ENCODE data around the gene GPRASP3.
A peak's percentile ranks its signal among the peaks of the same experiment; 100 is the strongest.
"Not testable (repeated sequence)": the region's sequence is repeated elsewhere in the genome, so short reads cannot be mapped to it uniquely, and the experiment has no call there.

The GPRASP3 gene, protein sequence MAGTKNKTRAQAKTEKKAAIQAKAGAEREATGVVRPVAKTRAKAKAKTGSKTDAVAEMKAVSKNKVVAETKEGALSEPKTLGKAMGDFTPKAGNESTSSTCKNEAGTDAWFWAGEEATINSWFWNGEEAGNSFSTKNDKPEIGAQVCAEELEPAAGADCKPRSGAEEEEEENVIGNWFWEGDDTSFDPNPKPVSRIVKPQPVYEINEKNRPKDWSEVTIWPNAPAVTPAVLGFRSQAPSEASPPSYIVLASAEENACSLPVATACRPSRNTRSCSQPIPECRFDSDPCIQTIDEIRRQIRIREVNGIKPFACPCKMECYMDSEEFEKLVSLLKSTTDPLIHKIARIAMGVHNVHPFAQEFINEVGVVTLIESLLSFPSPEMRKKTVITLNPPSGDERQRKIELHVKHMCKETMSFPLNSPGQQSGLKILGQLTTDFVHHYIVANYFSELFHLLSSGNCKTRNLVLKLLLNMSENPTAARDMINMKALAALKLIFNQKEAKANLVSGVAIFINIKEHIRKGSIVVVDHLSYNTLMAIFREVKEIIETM

DNA sequence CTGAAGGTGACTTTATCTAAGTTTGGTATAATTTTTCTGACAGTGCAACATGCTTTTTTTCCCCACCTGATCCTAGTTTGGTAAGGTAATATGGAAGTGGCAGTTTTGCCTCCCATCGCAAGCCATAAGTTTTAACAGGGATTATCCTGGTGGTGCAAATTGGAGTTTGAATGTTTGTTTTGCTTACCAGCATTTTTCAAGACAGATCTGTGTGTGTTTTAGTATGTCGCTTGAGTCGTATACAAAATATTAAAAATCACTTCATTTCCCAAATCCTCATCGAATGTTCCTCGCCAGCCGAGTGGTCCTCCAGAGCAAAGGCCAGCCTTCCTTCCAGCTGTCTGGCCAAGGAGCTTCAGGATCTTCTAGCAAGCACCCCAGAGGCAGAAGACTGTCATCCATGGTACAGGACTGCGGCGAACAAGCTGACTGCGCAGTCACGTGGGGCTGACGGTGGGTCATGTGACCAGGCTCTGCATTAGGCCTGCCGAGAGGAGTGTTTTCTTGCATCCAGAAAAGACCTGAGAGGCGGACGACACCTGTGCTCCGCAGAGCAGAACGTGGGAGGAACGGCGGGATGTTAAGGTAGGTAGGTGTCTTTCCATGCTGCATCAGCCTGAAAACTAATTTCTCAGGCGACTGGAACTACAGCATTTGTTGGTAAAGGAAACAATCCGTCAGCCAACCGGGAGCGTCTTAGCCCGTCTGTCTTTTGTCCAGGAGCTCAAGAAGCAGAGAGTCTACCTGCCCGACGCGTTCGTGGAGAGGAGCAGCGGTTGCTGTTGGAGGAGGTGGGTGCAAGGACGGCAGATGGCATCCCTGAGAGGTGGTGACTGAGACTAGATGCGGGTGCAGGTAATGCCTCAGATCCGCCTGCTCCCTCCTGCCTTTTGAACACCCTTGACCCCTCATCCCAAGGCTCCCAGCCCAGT is at the start of gene GPRASP3:
Gene GPRASP3, plus strand, starts transcription at position 507 of the 932 bp plus-strand sequence. CDS start 28,253 bp downstream, outside the sequence.
- DNase-seq (ENCODE audit: low spot score) = peak; percentile 85

DNA sequence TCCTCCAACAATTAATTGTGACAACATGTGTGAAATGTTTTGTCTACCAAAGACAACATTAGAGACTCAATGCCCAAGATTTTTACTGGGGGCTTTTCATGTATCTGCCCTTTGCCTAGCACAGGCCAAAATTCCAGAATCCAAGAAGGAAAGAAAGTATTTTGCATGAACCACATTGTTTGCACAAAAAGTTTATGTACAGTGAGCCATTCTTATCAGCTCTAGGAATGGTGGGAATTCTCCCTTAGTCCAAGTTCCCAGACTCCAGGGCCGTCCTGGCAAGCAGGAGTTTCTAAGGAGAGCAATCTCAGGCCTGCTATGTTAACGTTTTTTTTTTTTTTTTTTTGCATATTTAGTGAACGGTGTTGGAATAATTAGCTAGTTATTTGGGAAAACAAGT is 47.7 kb upstream of the GPRASP3 start:
- no peak for DNase-seq (ENCODE audit: low spot score)

DNA sequence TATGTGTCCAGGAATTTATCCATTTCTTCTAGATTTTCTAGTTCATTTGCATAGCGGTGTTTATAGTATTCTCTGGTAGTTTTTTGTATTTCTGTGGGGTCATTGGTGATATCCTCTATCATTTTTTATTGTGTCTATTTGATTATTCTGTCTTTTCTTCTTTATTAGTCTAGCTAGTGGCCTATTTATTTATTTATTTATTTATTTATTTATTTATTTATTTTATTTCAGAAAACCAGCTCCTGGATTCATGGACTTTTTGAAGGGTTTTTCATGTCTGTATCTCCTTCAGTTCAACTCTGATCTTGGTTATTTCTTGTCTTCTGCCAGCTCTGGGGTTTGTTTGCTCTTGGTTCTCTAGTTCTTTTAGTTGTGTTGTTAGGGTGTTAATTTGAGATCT is 43.1 kb upstream of the GPRASP3 start:
- not testable (repeated sequence) for DNase-seq (ENCODE audit: low spot score)

DNA sequence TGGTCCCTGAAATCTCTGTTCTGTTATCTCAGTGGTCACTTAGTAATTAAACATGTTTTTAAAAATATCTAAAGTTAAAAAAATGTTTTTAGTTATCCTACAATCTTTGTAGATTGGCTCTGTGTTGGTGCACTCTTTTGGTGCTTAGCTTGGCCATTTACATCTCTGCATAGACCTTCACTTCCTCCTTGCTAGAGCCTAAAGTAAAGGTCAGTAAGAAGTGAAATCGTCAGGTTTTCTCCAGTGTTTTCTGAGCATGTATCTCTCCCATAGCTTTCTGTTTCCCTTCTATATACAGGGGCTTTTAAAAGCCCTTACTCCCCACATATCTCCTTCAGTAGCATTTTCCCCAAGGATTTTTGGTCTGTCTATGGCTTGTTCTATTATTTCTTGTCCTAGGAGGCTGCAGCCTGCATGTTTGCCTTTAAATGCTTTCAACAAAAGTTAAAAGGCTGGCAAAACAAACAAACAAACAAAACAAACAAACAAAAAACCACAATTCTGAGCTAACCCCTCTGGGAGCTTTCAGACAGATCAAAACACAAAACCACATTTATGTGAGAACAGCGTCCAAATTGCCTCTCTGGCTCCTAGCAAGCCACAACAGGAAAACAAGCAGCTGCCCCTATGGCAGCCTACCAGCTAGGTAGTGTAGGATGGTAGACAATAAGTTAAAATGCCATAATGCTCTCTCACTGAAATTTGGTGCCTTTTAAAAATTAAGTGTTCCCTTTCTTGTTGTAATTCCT is 35.6 kb upstream of the GPRASP3 start:
- peak; percentile 19 for DNase-seq (ENCODE audit: low spot score)

DNA sequence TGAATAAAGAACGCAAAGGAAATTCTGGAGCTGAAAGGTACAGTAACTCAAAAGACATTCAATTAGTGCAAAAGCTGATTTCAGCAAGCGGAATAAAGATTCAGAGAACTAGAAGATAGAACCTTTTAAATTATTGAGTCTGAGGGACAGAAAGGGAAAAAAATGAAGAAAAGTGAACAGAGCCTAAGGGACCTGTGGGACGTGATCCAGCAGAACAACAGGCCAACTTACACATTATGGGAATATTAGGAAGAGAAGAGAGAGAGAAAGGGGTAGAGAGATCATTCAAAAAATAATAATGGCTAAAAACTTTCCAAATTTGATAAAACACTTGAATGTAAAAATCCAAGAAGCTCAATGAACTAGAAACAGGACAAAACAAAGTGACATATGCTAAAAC is 25.8 kb upstream of the GPRASP3 start:
- DNase-seq (ENCODE audit: low spot score) = no peak

DNA sequence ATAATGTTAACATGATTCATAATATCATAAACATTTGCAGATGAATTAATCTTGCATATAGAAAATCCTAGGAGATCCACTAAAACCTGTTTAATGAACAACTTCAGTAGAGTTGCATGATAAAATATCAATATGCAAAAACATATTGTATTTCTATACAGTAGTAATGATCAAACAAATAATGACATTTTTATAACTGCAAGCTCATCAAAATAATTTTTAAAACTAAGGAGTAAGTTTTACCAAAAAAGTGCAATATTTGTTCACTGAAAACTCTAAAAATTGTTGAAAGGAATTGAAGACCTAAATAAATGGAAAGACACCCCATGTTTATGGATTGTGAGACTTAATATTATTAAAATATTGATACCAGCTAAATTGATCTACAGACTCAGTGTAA is 24.2 kb upstream of the GPRASP3 start:
- no peak for DNase-seq (ENCODE audit: low spot score)

DNA sequence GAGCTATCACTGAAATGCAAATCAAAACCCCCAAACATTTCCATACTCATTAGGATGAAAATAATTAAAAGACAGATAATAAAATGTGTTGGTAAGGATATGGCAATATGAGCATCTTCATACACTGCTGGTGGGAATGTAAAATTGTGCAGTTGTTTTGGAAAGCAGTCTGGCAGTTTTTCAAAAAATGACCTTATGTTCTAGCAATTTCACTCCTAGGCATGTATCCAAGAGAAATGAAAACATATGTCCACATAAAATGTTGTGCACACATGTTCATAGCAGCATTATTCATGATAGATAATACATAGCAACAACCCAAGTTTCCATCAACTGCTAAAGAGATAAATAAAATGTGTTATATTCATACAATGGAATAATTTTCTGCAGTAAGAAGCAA is 23.0 kb upstream of the GPRASP3 start:
- no peak for DNase-seq (ENCODE audit: low spot score)

DNA sequence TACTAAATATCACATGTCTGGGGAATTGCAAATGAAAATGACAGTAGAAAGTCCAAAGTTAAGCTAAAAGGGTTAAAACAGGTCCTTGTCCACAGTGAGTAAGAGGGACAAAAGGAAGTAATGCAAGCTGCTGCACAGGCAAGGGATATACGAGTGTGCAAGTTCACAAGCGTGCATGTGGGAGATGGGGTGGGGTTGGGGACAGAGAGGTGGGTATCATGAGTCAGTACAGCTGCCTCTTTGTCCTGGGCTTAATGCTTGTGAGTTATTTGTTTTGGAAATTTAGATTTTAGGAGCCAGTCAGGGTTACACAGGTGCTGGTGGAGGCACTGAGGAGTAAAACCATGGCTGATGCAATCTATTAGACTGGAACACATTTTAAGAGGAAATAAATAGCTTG is 11.6 kb upstream of the GPRASP3 start:
- DNase-seq (ENCODE audit: low spot score) = no peak

DNA sequence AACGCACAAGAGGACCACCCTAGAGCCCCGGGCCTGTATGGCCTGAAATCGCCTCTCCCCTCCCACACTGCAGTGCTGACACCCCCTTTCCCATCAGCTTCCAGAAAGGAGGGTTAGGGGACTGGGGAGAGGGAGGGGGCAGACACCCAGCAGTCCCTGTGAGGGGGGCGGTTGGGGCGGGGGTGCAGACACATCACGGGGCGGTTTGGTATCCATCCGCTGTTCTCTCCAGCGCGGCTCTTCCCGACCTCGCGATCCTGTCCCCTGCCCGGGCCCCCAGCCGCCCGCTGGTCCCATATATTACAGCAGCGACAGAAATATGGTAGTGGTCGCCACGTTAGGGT is 8.7 kb upstream of the GPRASP3 start:
- DNase-seq (ENCODE audit: low spot score) = no peak

DNA sequence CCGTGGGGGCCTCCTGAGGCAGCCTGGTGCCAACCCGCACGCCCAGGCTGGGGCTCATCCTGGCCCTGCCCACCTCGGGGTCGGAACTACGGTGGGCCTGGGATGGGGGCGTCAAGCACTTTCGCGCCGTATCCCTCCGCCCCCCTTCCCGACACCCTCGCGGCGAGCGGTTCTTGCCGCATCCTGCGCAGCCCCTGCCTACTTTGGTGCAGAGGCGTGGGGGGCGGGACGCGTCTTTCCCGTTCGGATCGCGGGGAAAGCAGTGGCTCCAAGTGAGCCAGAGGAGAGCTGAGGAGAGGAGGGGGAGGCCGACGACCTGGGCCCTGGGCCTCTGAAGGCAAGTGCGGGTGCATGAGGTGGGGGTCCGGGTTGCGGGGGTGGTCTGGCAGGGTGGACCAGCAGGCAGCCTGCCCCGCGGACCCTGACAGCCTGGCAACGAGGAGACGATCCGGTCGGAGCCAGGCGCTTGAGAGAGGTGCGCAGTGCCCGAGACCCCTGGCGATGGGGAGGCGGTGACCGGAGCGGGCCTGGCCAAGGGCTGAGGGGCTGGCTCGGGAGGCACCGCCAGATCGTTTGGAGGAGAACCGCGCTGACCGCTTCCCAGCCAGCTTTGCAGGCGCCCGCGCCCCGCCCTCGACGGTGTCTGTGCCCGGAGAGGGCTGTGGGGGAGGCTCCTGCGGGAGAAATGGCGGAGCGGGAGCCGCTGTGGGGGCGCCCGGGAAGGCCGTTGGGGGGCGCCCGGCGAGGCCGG is 8.2 kb upstream of the GPRASP3 start, which contains the start of gene GPRASP2:
Gene GPRASP2, plus strand, starts transcription at position 233 of the 751 bp plus-strand sequence. CDS start 2,422 bp downstream, outside the sequence.
- peak; percentile 55 for DNase-seq (ENCODE audit: low spot score)

DNA sequence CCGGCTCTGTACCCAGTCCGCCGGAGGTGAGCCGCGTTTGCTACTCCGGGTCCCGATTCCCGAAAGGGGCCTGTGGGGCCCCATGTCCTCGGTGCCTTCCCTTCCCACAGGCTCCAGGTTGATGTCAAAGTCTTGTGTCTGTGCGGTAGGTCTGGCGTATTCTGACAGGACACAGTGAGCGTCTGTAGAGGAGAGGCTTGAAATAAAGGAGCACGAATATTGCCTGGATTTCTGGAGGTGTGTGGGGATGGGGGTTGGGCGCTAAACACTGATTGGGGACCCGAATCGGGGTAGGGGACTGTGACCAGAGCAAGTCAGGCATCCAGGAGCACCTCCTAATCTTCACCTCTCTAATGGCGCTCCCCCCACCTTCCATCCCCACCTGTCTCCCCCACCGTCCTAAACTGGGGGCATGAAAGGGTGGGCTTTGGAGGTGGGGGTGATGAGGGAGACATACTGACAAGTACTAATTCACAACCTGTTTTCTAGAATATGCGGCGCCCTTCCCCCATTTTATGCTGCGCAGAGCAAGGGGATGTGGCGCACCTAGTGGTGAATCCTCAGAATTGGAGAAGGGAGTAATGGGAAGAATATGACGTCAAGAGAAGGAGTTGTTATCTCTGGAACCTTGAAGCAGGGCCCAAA is 7.4 kb upstream of the GPRASP3 start:
- peak; percentile 80 for DNase-seq (ENCODE audit: low spot score)

DNA sequence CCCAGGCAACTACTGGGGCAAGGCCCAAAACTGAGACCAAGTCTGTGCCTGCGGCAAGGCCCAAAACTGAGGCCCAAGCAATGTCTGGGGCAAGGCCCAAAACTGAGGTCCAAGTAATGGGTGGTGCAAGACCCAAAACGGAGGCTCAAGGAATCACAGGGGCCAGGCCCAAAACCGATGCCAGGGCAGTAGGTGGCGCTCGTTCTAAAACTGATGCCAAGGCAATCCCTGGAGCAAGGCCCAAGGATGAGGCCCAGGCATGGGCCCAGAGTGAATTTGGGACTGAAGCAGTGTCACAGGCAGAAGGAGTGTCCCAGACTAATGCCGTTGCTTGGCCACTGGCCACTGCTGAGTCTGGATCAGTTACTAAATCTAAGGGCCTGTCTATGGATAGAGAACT is 5.5 kb upstream of the GPRASP3 start:
- no peak for DNase-seq (ENCODE audit: low spot score)

DNA sequence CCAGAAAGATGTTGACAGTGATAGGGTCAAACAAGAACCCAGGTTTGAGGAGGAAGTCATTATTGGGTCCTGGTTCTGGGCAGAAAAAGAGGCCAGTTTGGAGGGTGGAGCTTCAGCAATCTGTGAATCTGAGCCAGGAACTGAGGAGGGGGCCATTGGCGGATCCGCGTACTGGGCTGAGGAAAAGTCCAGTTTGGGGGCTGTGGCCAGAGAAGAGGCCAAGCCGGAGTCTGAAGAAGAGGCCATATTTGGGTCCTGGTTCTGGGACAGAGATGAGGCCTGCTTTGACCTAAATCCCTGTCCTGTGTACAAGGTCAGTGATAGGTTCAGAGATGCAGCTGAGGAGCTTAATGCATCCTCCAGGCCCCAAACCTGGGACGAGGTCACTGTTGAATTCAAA is 4.6 kb upstream of the GPRASP3 start:
- no peak for DNase-seq (ENCODE audit: low spot score)

DNA sequence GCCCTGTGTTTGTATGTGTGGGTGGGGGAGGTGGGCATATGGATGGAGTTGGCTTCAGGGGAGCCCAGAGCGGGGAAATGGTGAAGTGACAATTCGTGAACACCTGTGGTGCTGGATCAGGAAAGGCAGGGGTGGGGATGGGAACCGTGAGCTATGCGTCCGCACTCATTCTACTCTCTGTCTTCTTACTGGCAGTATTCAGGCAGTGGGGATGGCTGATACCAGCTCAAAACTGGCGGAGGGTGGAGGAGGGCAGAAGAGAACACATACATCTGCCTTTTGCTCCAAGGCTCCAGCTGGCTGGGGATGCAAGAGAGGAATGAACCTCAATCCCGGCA is 595 bp downstream of the GPRASP3 start:
- not testable (repeated sequence) for DNase-seq (ENCODE audit: low spot score)

DNA sequence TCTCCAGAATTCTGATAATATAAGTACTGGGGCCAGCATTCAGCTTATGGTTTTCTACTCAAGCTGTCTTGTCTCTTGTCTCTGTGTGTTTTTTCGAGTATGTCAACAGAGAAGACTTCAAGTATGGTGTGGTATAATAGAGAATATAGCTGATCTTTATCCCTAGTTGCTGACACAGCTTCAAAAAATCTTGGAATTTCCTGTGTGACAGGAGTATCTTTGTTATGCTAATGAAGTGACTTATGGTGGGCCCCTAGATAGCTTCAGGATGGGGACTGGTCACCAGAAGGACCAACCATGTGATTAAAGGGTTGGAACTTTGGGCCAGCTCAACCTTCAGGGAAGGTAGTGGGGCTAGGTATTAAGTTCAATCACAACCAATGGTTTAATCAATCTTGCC is 2.9 kb downstream of the GPRASP3 start:
- DNase-seq (ENCODE audit: low spot score) = no peak

DNA sequence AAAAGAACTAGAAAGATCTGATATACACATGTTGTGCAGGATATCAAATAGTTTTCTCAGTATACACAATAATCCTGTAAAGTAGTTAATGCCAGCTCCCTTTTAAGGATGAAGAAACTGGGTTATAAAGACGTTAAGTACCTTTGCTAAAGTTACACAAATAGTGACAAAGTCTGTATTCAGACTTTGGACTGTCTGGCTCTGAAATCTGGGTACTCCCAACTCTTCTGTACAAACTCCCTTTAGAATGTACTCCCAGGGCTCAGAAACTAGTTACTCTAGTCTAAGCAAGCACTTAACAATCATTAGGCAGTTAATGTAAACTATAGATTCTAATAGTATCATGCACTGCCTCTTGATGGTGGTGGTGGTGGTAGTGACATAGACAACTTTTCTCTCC is 7.2 kb downstream of the GPRASP3 start:
- DNase-seq (ENCODE audit: low spot score) = no peak

DNA sequence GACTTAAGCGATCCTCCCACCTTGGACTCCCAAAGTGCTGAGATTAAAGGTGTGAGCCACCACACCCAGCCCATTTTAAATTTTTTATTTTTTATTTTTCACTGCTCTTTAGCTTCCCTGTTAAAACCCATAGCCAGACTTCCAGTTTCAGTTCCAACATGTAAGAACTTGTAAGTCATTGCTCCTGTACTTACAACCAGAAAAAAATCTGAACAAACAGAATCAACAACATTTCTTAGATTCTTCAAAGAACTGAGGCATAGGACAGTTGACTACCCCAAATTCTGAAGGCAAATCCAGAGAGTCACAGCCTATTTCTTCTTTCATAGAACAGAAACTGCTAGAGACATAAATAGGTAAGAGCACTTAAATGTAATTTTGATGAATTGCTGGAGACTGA is 8.1 kb downstream of the GPRASP3 start:
- DNase-seq (ENCODE audit: low spot score) = no peak

DNA sequence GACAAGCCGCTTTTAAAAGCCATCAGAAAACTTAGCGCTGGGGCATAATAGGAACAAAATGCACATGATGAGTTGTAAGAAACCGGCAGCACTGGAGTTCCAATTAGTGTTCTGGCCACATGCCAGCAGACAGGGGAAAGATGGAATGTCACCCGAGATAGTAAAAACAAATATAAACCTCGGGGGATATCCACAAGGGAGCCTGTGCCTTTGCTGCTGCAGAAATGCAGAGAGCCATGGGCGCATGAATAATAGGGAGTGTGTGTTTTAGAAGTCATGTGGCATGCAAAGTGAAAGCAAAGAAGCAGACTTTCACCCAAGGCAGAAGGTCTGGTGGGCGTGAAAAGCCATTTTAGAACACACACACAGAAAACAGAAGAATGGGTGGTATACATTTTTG is 19.1 kb downstream of the GPRASP3 start:
- DNase-seq (ENCODE audit: low spot score) = no peak

DNA sequence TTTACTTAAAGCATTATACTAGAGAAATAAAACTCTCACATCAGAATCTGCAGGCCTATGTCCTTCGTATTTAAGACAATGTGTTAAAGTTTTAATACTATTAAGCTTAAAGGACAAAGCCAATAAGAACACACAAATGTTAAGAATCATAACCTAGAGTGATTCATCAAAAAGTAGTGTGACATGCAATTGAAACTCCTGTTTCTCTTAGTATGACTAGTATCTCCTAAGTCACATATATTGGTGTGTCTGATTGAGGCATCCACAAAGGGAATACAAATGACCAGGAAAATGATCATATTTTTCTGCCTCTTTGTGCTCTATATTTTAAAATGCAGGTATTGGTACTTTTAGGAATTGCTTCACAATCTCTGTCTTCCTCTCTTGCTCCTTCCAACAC is 23.8 kb downstream of the GPRASP3 start:
- DNase-seq (ENCODE audit: low spot score) = no peak

DNA sequence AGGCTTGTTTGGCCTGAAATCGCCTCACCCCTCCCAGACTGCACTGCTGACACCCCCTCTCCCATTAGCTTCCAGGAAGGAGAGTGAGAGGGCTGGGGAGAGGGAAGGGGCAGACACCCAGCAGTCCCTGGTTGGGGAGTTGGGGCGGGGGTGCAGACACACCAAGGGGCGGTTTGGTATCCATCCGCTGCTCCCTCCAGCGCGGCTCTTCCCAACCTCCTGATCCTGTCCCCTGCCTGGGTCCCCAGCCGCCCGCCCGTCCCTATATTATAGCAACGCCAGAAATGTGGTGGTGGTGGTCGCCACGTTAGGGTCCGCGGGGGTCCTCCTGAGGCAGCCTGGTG is 24.9 kb downstream of the GPRASP3 start:
- no peak for DNase-seq (ENCODE audit: low spot score)

All from cerebellar cortex (tissue), 1 donor.